GM19193 (cell line): ENCODE data around the gene IDI1.
A peak's percentile ranks its signal among the peaks of the same experiment; 100 is the strongest.

ENCODE experiments used
- POLR2A ChIP-seq: IDR thresholded peaks from 4 replicates; pipeline ENCODE4 v1.6.1; 2011; ENCODE audit not compliant: insufficient read depth, insufficient read length; ENCODE audit errors: extremely low read depth

The IDI1 gene

GRCh38 chr10:1020958-1021357, 28.0 kb downstream of the IDI1 start:
- TF ChIP-seq POLR2A: no peak

- TF ChIP-seq POLR2A: no peak
Observed at GRCh38 chr10:1020460-1020859, 28.5 kb downstream of the IDI1 start.

GRCh38 chr10:1019362-1019761, 29.6 kb downstream of the IDI1 start:
- peak; percentile 35 for TF ChIP-seq POLR2A

- no peak for TF ChIP-seq POLR2A
Observed at GRCh38 chr10:1015688-1016087, 33.2 kb downstream of the IDI1 start.

- TF ChIP-seq POLR2A: no peak
Observed at GRCh38 chr10:1011696-1012095, 37.2 kb downstream of the IDI1 start.

- TF ChIP-seq POLR2A: no peak
Observed at GRCh38 chr10:1010703-1011102, 38.2 kb downstream of the IDI1 start.

GRCh38 chr10:1009071-1009494, 39.8 kb downstream of the IDI1 start:
- no peak for TF ChIP-seq POLR2A

- TF ChIP-seq POLR2A: no peak
Observed at GRCh38 chr10:1007583-1007982, 41.3 kb downstream of the IDI1 start.

GRCh38 chr10:1006573-1006972, 42.3 kb downstream of the IDI1 start:
- no peak for TF ChIP-seq POLR2A

- TF ChIP-seq POLR2A: no peak
Observed at GRCh38 chr10:1003884-1004670, 44.8 kb downstream of the IDI1 start.

- TF ChIP-seq POLR2A: no peak
Observed at GRCh38 chr10:1002425-1003006, 46.4 kb downstream of the IDI1 start.

- no peak for TF ChIP-seq POLR2A
Observed at GRCh38 chr10:997266-998022, 51.5 kb downstream of the IDI1 start.

GRCh38 chr10:996031-996430, 52.9 kb downstream of the IDI1 start:
- TF ChIP-seq POLR2A: no peak

- TF ChIP-seq POLR2A: no peak
Observed at GRCh38 chr10:995559-995926, 53.4 kb downstream of the IDI1 start.

- peak; percentile 22 for TF ChIP-seq POLR2A
Observed at GRCh38 chr10:994836-995558, 53.9 kb downstream of the IDI1 start.
